Gastroesophageal sphincter (tissue), 4 donors: ENCODE data around the gene CHSY1. TPM values are rescaled to one million over a fixed set of nuclear protein-coding genes. Genes with fewer than 3 reads are reported as not detected.

Experiments used
- ATAC-seq: fragments of 150-250 bp; one replicate; pipeline ENCODE4 v1.9.1; 2016; ENCODE audit warnings: mild to moderate bottlenecking, moderate library complexity
- H3K27ac ChIP-seq, 4 donors: fragments of 200-600 bp; sonication (generic) in 3 of 4; 1 replicate in 3 of 4; 2 replicates in 1 of 4; pipeline ENCODE4 v1.5.1; 2016 to 2019
- H3K27me3 ChIP-seq: fragments of 200-600 bp; sonication (generic); one replicate; pipeline ENCODE4 v1.5.1; 2019
- H3K36me3 ChIP-seq, 2 donors: fragments of 200-600 bp; sonication (generic); one replicate each; pipeline ENCODE4 v1.5.1; 2019; ENCODE audit warnings: control low read depth in 1 of 2
- H3K4me1 ChIP-seq, 3 donors: fragments of 200-600 bp; sonication (generic); 1 replicate in 2 of 3; 2 replicates in 1 of 3; pipeline ENCODE4 v1.5.1; 2016 to 2019; ENCODE audit warnings: control low read depth in 2 of 3
- H3K4me3 ChIP-seq, 2 donors: fragments of 200-600 bp; sonication (generic); one replicate each; pipeline ENCODE4 v1.5.1; 2019; ENCODE audit warnings: mild to moderate bottlenecking in 1 of 2, moderate library complexity in 1 of 2
- H3K9me3 ChIP-seq, 3 donors: fragments of 200-600 bp; sonication (generic); one replicate each; pipeline ENCODE4 v1.5.1; 2017 to 2019; ENCODE audit warnings: control low read depth in 2 of 3
- EP300 ChIP-seq: sonication (generic); formaldehyde crosslinking; IDR thresholded peaks from one replicate; pipeline ENCODE4 v1.6.1; 2017; ENCODE audit warnings: antibody characterized with exemption, mild to moderate bottlenecking
- POLR2A ChIP-seq, 2 donors: fragments of 450-650 bp; IDR thresholded peaks; one replicate each; pipeline ENCODE4 v1.6.1; 2017; ENCODE audit warnings: antibody characterized with exemption in 2 of 2, mild to moderate bottlenecking in 2 of 2, moderate library complexity in 1 of 2
- POLR2AphosphoS5 ChIP-seq: sonication (generic); formaldehyde crosslinking; IDR thresholded peaks from one replicate; pipeline ENCODE4 v1.6.1; 2017; ENCODE audit warnings: antibody characterized with exemption
- WGBS, 2 donors: methylation state at CpG; one replicate each; pipeline ENCODE4 v1.1.5; 2018; ENCODE audit warnings: low coverage in 1 of 2; 5-methylcytosine and 5-hydroxymethylcytosine counted together
- total RNA-seq, 4 donors: library from RNA; depleted of rRNA; stranded (reverse); fragments of >200 nt; gene quantifications; one replicate each; pipeline ENCODE4 v1.1.0, GENCODE V29; 2016
- TF ChIP-seq, protein P1 (sequence below), 4 experiments: fragments of 200-600 bp in 2 of 4; fragments of 450-650 bp in 2 of 4; sonication (generic) in 1 of 4; IDR thresholded peaks; one replicate each; pipeline ENCODE4 v1.5.1; 2017 to 2019; ENCODE audit warnings: antibody characterized with exemption in 4 of 4, mild to moderate bottlenecking in 2 of 4, moderate library complexity in 2 of 4

Gene CHSY1
- total RNA-seq, 4 donors from 2014 or later: 13.8 to 30.6 (median 19.9) TPM

DNA sequence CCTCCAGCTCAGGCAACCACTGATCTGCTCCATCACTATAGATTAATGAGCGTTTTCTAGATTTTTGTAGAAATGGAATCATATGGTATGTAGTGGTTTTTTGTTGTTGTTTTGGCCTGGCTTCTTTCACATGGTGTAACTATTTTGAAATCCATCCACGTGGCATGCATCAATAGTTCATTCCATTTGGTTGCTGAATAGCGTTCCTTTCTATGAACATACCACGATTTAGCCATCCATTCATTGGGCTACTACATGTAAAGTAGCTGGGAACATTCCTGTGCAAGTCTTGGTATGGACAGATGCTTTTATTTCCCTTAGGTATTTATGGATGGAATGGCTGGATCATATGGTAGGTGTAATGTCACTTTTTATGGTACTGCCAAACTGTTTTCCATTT lies 10.7 kb upstream of the CHSY1 start:
- no peak overlapping the region for H3K4me3 ChIP-seq
- no peaks in the 10 kb centered on the region for H3K36me3 ChIP-seq
- no peak for ATAC-seq
- WGBS, 2 donors: 77 to 81% methylated on average over 3 to 4 of the region's 4 CpGs
- H3K27me3 ChIP-seq: no peaks in the 10 kb centered on the region
- H3K27ac ChIP-seq: no peak overlapping the region
- TF ChIP-seq POLR2A (IDR thresholded peaks at IDR 0.05) (no peak), EP300 (no peak), POLR2AphosphoS5 (no peak)
- TF ChIP-seq, protein P1, sequence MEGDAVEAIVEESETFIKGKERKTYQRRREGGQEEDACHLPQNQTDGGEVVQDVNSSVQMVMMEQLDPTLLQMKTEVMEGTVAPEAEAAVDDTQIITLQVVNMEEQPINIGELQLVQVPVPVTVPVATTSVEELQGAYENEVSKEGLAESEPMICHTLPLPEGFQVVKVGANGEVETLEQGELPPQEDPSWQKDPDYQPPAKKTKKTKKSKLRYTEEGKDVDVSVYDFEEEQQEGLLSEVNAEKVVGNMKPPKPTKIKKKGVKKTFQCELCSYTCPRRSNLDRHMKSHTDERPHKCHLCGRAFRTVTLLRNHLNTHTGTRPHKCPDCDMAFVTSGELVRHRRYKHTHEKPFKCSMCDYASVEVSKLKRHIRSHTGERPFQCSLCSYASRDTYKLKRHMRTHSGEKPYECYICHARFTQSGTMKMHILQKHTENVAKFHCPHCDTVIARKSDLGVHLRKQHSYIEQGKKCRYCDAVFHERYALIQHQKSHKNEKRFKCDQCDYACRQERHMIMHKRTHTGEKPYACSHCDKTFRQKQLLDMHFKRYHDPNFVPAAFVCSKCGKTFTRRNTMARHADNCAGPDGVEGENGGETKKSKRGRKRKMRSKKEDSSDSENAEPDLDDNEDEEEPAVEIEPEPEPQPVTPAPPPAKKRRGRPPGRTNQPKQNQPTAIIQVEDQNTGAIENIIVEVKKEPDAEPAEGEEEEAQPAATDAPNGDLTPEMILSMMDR (IDR thresholded peaks at IDR 0.05): no peak
- H3K4me1 ChIP-seq: peaks cover 0 to 24% (median 0%) of the 10 kb centered on the region in 3 donors
- H3K9me3 ChIP-seq: no peaks in the 10 kb centered on the region

DNA sequence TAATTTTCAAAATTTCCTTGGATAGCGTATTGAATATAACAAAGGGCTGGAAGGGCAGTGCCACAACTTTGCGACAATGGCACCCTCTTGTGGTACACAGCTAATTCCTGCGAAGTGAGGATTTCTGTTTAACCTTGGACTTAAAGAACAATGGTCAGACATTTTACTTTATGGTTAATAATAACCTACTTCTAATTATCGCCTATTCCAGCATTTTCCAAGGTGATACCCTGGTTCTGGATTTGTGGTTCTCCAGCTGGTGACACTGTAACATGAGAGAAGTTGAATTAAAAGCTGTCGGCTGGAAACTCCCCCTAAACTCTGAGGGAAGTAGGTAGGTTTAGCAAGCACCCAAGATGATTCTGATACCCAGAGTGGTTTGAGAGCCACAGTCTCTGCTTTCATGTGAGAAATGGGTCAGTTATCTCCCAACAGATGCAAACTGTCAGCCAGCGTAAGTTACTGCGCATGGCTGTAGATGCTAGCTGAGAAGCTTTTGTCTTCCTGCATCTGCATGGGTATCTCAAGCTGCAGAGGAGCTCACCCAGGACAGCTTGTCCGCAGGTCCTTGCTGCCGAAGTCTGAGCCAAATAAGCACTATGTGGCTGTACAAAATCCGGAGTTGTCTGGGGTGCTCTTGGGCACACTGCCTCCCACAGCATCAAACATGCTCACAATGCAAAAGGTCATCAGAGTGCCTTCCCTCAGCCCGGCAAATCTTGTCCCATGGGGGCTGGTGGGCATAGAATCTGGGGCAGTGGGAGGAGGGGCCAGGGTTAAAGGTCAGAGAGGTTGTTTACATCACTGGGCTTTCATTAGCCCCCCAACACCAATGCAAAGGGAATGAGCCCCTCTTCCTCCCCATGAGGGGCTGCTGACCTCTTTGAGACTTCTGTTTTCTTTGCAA lies 6.6 kb upstream of the CHSY1 start:
- ATAC-seq: peak; percentile 45
- H3K4me3 ChIP-seq: no peak overlapping the region
- no peak overlapping the region for H3K27ac ChIP-seq
- H3K4me1 ChIP-seq: peaks cover 0 to 5% (median 0%) of the 10 kb centered on the region in 3 donors
- WGBS, 2 donors: 12 to 14% methylated on average over 5 to 9 of the region's 11 CpGs
- no peaks in the 10 kb centered on the region for H3K9me3 ChIP-seq
- H3K27me3 ChIP-seq: no peaks in the 10 kb centered on the region
- no peak for TF ChIP-seq EP300
- TF ChIP-seq, protein P1 (IDR thresholded peaks at IDR 0.05): peak; percentile 80 to 86 (median 84)
- H3K36me3 ChIP-seq: no peaks in the 10 kb centered on the region

DNA sequence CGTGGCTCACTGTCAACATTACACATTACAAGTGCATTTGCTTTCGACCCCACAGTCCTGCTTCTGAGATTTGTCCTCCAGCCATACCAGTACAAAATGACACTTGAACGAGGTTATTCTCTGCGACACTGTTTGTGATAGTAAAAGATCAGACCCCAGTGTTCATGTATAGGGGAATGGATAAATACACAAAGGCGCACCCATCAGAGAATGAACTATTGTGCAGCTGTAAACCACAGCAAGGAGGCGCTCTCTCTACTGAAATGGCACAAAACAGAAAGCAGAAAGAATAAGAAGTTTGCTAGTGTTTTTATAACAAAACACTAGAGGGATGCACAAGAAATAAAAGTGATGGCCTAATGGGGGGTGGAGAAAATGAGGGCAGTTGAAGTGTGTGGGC lies 4.9 kb upstream of the CHSY1 start:
- H3K36me3 ChIP-seq: no peaks in the 10 kb centered on the region
- no peaks in the 10 kb centered on the region for H3K9me3 ChIP-seq
- H3K27me3 ChIP-seq: no peaks in the 10 kb centered on the region
- TF ChIP-seq POLR2AphosphoS5 (no peak), POLR2A (IDR thresholded peaks at IDR 0.05) (no peak)
- TF ChIP-seq, protein P1 (IDR thresholded peaks at IDR 0.05): no peak
- ATAC-seq: no peak
- WGBS, 2 donors: 71 to 86% methylated on average over 6 of the region's 6 CpGs
- H3K4me1 ChIP-seq: peaks cover 0 to 16% (median 5%) of the 10 kb centered on the region in 3 donors
- H3K4me3 ChIP-seq: no peak overlapping the region
- no peak overlapping the region for H3K27ac ChIP-seq

DNA sequence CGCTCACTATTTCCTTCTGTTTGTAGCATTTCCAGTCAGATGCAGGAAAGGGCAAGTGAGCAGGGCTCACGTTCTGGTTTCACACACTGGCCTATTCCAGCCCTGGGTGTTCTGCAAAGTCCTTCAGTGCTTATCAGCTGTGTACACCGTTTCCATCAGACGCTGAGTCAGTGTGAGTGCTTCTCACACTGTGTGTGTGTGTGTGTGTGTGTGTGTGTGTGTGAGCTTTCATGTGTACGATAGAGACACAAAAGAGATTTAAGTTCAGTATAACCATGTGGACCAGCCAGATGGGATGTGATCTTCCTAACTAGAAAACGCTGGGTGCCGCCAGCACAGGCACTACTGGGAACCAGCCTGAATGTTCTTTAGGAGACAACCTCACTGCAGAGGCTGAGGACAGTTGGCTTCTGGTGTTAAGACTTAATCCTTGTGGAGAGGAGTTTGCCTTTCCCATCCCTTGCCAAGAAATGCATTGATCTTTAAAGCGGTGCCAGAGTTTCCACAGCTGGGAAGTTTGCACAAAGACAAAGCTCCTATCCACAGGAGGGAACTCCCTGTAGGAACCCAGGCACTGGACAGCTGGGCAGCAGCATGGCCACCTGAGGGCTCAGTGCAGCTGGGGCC lies 3.9 kb upstream of the CHSY1 start:
- Histone ChIP-seq H3K4me1 (peaks cover 0 to 18% (median 5%) of the 10 kb centered on the region in 3 donors), H3K4me3 (no peak overlapping the region), H3K27ac (no peak overlapping the region), H3K27me3 (no peaks in the 10 kb centered on the region), H3K36me3 (no peaks in the 10 kb centered on the region), H3K9me3 (no peaks in the 10 kb centered on the region)
- no peak for TF ChIP-seq EP300
- no peak for TF ChIP-seq POLR2AphosphoS5
- TF ChIP-seq, protein P1 (IDR thresholded peaks at IDR 0.05): no peak
- WGBS, 2 donors: 19 to 77% methylated on average over 3 to 4 of the region's 8 CpGs
- ATAC-seq: no peak

DNA sequence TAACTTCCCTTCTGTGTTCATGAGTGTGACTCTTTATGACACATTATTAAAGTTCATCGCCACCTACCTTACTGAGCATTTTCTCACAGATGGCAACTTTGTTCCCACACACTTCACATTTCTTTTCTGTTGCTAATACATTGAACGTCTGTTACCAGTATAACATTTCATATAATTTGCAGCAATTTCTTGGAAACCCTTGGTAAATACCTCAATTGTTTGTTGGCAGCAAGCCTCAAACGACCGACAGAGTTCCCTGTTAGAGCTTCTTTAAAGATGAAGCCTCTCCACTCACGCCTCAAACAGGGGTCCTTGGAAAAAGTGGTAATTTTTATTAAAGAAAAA lies 3.2 kb upstream of the CHSY1 start:
- no peaks in the 10 kb centered on the region for H3K9me3 ChIP-seq
- TF ChIP-seq POLR2A (IDR thresholded peaks at IDR 0.05) (no peak), POLR2AphosphoS5 (no peak), EP300 (no peak)
- TF ChIP-seq, protein P1 (IDR thresholded peaks at IDR 0.05): no peak
- 70 to 80% methylated on average over 5 of the region's 5 CpGs for WGBS, 2 donors
- no peak overlapping the region for H3K27ac ChIP-seq
- H3K4me1 ChIP-seq: peaks cover 0 to 25% (median 5%) of the 10 kb centered on the region in 3 donors
- no peak overlapping the region for H3K4me3 ChIP-seq
- no peaks in the 10 kb centered on the region for H3K36me3 ChIP-seq
- H3K27me3 ChIP-seq: no peaks in the 10 kb centered on the region
- no peak for ATAC-seq
